K562 (cell line): Measurements from ENCODE around the gene MVD. TPM values are rescaled to one million over a fixed set of nuclear protein-coding genes. Genes with fewer than 3 reads are reported as not detected.

Source experiments
- FOXP1 ChIP-seq: sonication (generic); formaldehyde crosslinking; IDR thresholded peaks from 2 replicates; pipeline ENCODE4 v1.8.0; 2022; ENCODE audit warnings: mild to moderate bottlenecking, missing genetic modification reagents
- HMGN3 ChIP-seq: IDR thresholded peaks from 2 replicates; pipeline ENCODE4 v1.6.1; 2011; ENCODE audit warnings: borderline replicate concordance, low read depth, mild to moderate bottlenecking, mixed read lengths, low read length; ENCODE audit not compliant: insufficient read length; ENCODE audit errors: extremely low read depth
- ILK ChIP-seq: fragments of 450-650 bp; IDR thresholded peaks from 2 replicates; pipeline ENCODE4 v1.6.1; 2016; ENCODE audit warnings: missing genetic modification characterization, low read depth, mild to moderate bottlenecking, missing compliant biosample characterization, moderate library complexity, borderline replicate concordance
- LEF1 ChIP-seq: fragments of 450-650 bp; IDR thresholded peaks from 2 replicates; pipeline ENCODE4 v1.6.1; 2016; ENCODE audit warnings: mild to moderate bottlenecking
- PHF20 ChIP-seq: fragments of 450-650 bp; IDR thresholded peaks from 2 replicates; pipeline ENCODE4 v1.6.1; 2018; ENCODE audit not compliant: partially characterized antibody
- polyA plus RNA-seq, 8 experiments: library from polyadenylated mRNA; depleted of rRNA in 4 of 8; stranded (reverse) in 5 of 8; unstranded in 3 of 8; fragments of >200 nt; fragmentation: Nextera tagmentation in 2 of 8; fragmentation: Illumina TruSeq in 1 of 8; extraction: Ambion mirVana in 2 of 8; extraction: Trizol in 1 of 8; gene quantifications; 2 replicates each; pipeline versions ENCODE4 v1.2.1 to v1.2.3, GENCODE V29; 2011 to 2014; ENCODE audit warnings: inconsistent platforms in 1 of 8, missing spikeins in 1 of 8
- total RNA-seq, 7 experiments: library from RNA; depleted of rRNA in 6 of 7; stranded (reverse); fragments of >200 nt in 6 of 7; fragmentation: Illumina TruSeq in 2 of 7; extraction: Trizol in 2 of 7; gene quantifications; 2 replicates each; pipeline versions ENCODE4 v1.2.1 to v1.2.3, GENCODE V29; 2011 to 2021; ENCODE audit warnings: low replicate concordance in 1 of 7
- TF ChIP-seq, protein P1 (sequence below): fragments of 250-450 bp; sonication (Bioruptor Pico); IDR thresholded peaks from 2 replicates; pipeline ENCODE4 v1.8.0; 2022; ENCODE audit warnings: moderate library complexity, mild to moderate bottlenecking, inconsistent platforms
- TF ChIP-seq, protein P2 (sequence below): sonication (generic); formaldehyde crosslinking; IDR thresholded peaks from 2 replicates; pipeline ENCODE4 v1.8.1; 2023; ENCODE audit warnings: mild to moderate bottlenecking, missing genetic modification reagents
- TF ChIP-seq, protein P3 (sequence below): fragments of 450-650 bp; IDR thresholded peaks from 2 replicates; pipeline ENCODE4 v1.6.1; 2016
- TF ChIP-seq, protein P4 (sequence below): fragments of 250-450 bp; sonication (Bioruptor Pico); IDR thresholded peaks from 2 replicates; pipeline ENCODE4 v1.4.0; 2020; ENCODE audit warnings: mild to moderate bottlenecking, moderate library complexity

Gene MVD
- total and polyA plus RNA-seq, 9 of the 15 experiments (the other 6 are each of a cell fraction or from before 2014, with no cell fraction given), result 12.2 to 141 (median 45.3) TPM

DNA sequence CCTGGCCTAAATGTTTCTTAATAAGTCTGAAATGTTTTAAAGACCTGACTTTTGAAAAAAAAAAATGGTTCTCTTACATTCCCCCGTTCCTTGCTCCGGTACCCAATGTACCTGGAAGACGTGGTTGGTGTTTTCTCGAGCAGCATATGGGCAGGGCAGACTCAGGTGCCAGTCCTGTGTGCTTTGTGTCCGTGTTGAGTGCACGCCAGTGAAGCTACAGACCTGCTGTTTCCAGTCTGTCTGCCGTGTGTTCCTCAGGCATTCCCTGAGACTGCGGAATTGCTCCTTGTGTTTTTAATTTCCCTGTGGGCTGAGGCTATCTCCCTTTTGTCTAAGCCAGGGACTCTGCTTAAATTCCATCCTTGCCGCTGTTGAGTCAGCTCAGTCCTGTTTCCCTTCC is 36.2 kb downstream of the MVD start (continued):
- TF ChIP-seq, protein P1, sequence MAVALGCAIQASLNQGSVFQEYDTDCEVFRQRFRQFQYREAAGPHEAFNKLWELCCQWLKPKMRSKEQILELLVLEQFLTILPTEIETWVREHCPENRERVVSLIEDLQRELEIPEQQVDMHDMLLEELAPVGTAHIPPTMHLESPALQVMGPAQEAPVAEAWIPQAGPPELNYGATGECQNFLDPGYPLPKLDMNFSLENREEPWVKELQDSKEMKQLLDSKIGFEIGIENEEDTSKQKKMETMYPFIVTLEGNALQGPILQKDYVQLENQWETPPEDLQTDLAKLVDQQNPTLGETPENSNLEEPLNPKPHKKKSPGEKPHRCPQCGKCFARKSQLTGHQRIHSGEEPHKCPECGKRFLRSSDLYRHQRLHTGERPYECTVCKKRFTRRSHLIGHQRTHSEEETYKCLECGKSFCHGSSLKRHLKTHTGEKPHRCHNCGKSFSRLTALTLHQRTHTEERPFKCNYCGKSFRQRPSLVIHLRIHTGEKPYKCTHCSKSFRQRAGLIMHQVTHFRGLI (CRISPR knock-in tag), result no peak
- TF ChIP-seq, protein P2, sequence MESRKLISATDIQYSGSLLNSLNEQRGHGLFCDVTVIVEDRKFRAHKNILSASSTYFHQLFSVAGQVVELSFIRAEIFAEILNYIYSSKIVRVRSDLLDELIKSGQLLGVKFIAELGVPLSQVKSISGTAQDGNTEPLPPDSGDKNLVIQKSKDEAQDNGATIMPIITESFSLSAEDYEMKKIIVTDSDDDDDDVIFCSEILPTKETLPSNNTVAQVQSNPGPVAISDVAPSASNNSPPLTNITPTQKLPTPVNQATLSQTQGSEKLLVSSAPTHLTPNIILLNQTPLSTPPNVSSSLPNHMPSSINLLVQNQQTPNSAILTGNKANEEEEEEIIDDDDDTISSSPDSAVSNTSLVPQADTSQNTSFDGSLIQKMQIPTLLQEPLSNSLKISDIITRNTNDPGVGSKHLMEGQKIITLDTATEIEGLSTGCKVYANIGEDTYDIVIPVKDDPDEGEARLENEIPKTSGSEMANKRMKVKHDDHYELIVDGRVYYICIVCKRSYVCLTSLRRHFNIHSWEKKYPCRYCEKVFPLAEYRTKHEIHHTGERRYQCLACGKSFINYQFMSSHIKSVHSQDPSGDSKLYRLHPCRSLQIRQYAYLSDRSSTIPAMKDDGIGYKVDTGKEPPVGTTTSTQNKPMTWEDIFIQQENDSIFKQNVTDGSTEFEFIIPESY (CRISPR knock-in tag), result no peak
- TF ChIP-seq LEF1 (no peak), HMGN3 (no peak), PHF20 (no peak), ILK (tag) (no peak), FOXP1 (CRISPR knock-in tag) (no peak)
- TF ChIP-seq, protein P3, sequence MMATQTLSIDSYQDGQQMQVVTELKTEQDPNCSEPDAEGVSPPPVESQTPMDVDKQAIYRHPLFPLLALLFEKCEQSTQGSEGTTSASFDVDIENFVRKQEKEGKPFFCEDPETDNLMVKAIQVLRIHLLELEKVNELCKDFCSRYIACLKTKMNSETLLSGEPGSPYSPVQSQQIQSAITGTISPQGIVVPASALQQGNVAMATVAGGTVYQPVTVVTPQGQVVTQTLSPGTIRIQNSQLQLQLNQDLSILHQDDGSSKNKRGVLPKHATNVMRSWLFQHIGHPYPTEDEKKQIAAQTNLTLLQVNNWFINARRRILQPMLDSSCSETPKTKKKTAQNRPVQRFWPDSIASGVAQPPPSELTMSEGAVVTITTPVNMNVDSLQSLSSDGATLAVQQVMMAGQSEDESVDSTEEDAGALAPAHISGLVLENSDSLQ, result no peak
- TF ChIP-seq, protein P4, sequence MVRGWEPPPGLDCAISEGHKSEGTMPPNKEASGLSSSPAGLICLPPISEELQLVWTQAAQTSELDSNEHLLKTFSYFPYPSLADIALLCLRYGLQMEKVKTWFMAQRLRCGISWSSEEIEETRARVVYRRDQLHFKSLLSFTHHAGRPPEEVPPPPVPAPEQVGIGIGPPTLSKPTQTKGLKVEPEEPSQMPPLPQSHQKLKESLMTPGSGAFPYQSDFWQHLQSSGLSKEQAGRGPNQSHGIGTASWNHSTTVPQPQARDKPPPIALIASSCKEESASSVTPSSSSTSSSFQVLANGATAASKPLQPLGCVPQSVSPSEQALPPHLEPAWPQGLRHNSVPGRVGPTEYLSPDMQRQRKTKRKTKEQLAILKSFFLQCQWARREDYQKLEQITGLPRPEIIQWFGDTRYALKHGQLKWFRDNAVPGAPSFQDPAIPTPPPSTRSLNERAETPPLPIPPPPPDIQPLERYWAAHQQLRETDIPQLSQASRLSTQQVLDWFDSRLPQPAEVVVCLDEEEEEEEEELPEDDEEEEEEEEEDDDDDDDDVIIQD (CRISPR knock-in tag), result no peak
- TF ChIP-seq, all 486 proteins: peak for 0
